Stimulated activated CD8-positive, alpha-beta memory T cell treated with anti-CD3 and anti-CD28 coated beads, Interleukin-15, amount 100 ng/mL, for 48 hours (primary cell): Measurements from ENCODE around the gene ODAD4.
"Not testable (repeated sequence)": the region's sequence is repeated elsewhere in the genome, so short reads cannot be mapped to it uniquely, and the experiment has no call there.

Experiments
- DNase-seq, 2 donors: peaks; one replicate each; pipeline ENCODE4 v3.0.0-alpha.2; 2020; ENCODE audit warnings: low read depth in 2 of 2

ODAD4 gene

DNA sequence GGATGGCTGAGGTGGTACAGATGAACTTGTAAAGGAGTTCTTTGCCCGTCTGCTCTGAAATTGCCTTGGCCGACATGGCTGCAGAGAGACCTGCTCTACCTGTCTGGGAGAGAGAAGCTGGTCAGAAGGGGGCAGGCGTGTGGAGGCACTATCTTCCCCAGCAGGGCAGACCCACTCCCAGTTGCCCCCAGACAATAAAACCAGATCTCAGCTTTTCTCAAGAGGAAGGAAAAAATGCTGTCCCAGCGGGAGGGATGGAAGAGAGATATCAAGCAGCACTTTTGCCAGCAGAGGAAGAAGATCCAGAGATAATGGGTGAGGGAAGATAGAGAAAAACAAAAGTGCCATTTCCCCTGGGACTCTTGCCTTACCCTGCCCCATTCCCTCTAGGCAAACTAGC lies 16.6 kb upstream of the ODAD4 start:
- DNase-seq, result no peak

DNA sequence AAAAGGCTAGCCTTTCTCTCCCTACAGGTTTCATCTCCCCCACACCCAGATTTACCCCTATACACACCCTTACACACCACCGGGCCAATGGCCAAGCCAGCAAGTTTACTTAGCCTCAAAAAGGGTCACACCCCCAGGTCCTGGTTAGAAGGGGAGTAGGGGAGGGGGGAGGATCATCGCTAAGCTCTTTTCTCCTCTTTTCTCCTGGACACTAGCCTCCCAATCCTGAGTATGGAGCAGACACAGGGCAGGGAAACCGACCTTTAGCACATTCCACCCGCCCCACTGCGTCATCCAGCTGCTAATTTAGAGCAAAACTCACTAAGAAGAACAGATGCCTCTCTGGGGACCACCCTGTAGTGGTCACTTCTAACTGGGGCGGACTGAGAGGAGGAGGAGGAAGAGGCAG lies 16.1 kb upstream of the ODAD4 start:
- DNase-seq, result no peak

DNA sequence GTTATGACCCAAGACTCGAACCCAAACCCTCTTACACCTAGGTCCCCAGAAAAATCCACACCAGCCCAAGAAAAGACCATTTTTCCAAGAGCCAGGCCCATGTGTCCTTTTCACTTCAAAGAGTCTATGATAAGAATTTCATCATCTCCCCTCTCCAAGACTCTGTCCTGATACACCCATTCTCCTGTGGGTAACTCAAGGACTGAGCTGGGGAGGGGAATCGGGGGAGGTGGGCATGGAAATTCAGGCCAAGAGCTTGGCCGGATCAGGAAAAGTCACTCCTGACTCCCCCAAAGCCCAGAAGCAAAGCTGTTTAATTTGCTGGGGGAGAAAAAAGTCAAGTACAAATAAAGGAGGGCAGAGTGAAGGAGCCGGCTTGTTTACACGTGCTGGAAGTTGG lies 15.4 kb upstream of the ODAD4 start:
- no peak for DNase-seq

DNA sequence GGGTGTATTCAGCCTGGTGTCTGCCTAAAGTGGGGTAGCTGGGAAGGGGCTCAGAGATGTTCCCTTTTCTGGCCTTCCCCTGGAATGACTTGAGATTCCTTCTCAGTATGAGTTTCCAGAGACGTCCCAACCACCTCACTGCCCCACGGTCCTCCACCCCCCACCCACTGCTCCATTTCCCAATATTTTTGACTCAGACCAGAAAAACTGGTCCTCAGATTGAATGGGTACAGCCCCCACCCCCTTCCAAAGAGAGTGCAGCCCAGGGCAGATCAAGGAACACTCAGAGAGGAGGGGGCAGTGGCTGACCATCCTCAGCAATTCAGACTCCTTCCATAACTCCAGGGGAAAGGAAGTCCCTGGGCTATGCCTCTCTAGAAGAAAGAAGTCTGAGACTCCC lies 14.9 kb upstream of the ODAD4 start:
- no peak for DNase-seq

DNA sequence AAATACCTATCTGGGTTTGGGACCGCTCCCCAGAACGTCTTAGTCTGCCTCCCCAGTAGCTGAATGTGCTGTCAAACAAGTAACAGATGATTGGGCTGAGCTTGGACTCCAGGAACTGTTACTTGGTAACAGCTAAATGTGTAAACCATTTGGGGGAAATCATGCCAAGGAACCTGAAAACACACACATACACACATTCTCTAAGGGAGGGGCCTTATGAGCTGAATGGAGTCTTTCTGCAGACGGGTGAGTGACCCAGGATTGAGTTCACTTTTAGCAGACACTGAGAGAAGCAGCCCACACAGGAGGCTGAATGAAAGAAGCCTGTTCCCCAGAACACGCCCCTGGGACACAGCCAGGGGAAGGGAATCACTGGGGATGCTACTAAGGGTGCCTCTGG lies 13.2 kb upstream of the ODAD4 start:
- DNase-seq, result no peak

DNA sequence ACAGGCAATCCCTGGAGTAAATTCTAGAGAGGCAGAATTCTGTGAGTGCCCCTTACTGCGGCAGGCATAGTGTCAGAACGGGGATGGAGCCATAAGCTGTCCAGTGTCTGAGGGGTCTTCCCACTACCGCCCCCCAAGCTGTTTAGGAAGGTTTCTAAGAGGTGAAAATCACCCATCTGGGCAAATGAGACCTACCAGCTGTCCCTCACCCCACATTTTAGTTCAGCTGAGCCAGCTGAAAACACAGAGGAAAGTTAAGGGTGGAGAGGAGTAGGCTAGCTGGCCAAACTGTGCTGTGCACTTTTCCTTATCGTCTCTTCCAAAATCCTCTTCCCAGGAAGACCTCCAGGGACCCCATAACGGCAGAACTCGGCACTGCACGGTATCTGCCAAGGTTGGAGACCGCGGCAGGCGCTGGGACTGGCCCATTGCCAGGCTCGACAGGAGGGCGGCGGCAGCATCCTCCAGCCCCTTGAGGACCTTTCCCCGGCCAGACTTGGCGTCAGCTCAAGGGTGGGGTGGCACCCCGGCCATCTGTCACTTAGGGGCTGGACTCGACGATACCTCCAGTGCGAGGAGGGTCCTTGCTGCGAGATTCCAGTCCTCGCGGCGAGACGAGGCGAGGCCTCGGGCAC lies 12.6 kb upstream of the ODAD4 start:
- peak; percentile 14 to 22 for DNase-seq

DNA sequence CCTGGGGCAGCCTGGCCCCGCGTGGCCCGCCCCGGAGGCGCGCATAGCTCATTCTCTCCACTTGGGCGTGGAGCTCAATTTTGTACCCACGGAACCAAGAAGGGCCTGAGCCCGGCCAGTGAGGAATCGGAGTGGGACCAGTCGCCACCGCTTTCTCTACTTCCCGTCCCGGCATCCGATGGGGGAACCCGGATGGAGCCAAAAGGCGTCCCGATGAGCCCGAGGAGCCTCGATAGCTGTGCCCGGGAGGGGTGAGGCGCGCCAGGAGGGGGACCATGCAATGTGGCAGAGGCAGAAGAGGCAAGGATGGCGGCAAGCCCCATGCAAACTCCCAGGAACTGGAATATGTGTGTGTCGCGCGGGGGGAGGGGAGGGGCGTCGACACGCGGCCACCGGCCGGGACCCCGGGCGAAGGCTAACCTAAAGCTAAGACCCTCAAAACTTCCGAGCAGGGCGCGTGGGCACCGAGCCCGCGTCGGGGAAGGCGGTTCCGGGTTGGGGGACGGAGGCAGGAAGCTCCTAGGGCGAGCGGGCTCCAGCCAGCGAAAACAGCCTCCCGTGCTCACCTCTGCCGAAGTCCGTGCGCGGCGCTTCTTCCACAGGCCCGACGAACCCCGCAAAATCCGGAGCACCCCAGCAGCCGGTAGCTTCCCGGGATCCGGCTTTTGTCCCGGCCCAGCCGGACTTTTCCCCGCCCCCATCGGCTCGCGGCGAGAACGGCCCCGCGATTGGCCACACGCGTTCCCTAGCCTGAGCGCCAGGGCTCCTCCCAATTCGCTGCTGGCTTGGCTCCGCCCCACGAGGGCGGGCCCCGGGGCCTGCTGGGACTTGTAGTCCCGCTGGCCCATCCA lies 11.9 kb upstream of the ODAD4 start, which contains the start of gene ACLY:
Gene ACLY (minus strand): TSS at position 638 of the 851 bp plus-strand sequence. CDS start 5,078 bp downstream, outside the sequence.
- peak; percentile 97 to 99 for DNase-seq

DNA sequence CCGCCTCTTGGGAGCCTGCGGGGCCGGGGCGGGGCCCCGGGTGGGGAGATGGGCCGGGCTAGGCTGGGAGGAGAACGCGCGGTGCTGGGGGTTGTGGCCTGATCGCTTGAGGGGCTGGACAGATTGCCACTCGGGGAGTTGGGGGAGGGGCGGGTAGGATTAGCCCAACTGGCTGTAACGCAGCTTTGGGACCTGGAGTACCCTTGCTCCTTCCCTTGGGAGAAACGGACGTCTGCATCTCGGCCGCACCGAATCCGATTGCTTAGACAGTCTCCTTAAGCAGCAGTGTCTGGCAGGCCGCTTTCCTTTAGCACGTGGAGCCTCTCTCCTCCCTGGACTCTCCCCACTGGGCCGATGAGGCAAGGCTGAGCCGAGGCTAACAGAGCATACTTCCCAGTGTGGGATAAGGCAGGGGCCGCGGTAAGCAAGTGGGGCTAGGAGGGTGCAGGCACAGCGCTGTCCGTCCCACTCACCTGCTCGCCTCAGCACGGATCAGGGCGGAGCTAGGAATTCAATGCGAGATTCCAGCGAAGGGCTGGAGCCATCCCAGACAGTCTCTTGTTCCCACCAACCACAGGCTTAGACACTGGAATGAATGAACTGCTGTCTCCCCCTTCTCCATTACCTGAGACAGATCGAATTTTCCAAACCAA lies 11.1 kb upstream of the ODAD4 start:
- DNase-seq, result no peak

DNA sequence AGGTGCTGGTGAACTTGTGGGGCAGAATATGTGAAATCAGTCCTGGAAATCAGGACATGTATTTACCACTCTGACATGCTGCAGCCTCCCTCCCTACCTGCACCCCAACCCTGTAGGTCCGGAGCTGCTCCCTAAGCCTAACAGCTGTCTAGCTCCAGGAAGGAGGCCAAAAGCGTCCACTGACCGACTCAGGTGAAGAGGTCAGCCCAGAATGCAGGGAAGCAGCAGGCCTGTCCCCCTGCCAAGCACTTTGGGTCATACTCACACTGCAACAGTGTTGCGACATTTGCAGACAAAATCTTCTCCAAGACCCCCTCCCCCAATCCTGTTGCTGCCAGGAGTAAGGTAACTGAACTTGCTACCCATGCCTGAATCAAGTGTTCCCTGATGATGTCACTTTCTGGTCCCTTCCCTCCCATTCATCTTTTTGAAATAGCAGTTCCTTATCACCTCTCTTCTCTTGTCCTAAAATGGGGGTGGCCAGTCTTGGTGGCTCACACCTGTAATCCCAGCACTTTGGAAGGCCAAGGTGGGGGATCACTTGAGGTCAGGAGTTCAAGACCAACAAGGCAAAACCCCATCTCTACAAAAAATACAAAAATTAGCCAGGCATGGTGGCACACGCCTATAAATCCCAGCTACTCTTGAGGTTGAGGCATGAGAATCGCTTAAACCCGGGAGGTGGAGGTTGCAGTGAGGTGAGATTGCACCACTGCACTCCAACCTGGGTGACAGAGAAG lies 10.4 kb upstream of the ODAD4 start:
- DNase-seq, result no peak

DNA sequence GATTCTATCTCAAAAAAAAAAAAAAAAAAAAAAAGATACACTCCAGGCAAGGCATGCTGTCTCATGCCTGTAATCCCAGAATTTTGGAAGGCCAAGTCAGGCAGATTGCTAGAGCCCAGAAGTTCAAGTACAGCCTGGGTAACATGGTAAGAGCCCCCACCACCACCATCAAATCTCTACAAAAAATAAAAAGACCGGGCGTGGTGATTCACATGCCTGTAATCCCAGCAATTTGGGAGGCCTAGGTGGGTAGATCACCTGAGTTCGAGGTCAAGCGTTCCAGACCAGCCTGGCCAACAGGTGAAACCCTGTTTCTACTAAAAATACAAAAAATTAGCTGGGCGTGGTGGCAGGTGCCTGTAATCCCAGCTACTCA lies 9.8 kb upstream of the ODAD4 start:
- DNase-seq, result no peak

DNA sequence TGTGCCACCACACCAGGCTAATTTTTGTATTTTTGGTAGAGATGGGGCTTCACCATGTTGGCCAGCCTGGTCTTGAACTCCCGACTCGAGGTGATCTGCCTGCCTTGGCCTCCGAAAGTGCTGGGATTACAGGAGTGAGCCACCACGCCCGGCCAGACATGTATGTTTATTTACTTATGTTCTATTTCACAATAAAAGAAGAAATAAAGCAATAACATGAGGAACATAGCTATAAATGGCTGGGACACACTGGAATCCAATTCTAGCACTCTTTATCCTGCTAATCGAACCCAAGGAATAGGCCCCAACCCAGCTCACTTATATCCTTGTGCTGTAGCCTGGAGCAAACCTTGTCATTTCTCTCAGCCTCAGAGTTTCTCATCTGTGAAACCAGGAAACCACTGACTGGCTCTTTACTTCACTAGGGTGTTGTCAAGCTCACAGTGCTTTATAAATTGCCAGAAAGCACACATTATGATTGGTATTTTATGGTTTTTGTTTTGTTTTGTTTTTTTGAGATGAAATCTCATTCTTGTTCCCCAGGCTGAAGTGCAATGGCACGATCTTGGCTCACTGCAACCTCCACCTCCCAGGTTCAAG lies 4.3 kb upstream of the ODAD4 start:
- no peak for DNase-seq

DNA sequence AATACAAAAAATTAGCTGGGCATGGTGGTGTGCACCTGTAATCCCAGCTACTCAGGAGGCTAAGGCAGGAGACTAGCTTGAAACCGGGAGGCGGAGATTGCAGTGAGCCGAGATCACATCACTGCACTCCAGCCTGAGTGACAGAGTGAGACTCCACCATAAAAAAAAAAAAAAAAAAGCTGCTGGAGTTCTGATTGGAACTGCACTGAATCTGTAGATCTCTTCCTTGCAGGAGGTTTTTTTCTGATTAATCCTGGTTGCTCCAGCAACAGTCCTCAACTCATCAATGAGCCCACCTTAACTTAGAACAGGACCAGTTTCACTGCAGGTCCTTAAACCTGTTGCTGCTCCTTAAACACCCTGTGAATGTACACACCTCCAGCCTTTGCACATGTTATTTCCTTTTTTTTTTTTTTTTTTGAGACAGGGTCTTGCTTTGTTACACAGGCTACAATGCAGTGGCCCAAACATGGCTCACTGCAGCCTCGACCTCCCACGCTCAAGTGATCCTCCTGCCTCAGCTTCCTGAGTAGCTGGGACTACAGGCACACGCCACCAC lies 1.6 kb upstream of the ODAD4 start:
- no peak for DNase-seq

DNA sequence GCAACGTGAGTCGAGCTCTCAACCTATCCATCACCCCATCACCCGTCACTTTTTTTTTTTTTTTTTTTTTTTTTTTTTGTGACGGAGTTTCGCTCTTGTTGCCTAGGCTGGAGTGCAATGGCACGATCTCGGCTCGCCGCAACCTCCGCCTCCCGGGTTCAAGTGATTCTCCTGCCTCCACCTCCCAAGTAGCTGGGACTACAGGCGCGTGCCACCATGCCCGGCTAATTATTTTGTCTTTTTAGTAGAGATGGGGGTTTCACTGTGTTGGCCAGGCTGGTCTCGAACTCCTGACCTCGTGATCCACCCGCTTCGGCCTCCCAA lies 378 bp downstream of the ODAD4 start:
- DNase-seq, result not testable (repeated sequence)

DNA sequence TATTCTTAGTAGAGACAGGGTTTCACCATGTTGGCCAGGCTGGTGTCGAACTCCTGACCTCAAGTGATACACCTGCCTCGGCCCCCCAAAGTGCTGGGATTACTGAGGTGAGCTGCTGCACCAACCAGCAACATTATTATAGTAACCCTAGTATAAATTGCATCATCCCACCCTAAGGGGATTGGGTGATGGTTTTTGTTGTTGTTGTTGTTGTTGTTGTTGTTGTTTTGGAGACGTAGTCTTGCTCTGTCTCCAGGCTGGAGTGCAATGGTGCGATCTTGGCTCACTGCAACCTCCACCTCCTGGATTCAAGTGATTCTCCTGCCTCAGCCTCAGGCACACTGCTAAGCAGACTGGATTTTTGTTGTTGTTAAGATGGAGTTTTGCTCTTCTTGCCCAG lies 1.3 kb downstream of the ODAD4 start:
- DNase-seq, result not testable (repeated sequence)

DNA sequence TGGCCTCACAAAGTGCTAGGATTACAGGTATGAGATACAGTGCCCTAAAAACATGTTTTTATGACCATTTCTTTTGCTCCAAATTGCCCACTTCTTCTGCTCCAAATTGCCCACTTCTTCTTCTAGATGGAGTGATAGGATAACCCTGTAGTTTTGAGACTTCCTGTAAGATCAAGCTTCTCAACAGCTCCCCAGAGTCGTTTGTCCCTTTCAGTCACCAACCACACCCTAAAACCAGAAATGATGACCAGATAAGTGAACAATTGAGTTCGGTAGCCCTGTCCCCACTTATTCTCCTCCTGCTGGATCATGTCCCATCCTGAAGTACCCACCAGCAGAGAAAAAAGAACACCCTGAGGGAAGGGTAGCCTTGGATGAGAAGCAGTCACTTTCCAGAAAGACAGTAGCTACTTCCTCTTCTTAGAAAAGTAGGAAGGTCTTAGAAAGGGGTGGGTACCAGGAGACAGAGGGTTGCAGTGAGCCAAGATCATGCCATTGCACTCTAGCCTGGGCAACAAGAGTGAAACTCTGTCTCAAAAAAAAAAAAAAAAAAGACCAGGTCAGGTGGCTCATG lies 2.5 kb downstream of the ODAD4 start:
- no peak for DNase-seq

DNA sequence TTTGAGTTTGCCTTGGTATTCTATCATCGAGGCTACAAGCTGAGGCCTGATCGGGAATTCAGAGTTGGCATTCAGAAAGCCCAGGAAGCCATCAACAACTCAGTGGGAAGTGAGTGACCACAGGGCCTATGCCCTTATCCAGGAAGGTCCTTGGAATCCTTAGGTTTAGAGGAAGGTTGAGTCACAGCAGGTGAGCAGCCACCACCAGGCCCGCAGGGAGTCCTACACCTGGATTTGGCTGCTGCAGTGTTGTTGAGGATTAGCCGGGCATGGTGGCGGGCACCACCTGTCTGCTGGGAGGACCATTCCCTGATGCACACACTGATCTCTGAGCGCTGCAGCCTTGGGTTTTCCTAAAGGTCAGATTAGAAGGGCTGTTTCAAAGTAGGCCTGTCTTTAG lies 5.2 kb downstream of the ODAD4 start:
- DNase-seq, result no peak

DNA sequence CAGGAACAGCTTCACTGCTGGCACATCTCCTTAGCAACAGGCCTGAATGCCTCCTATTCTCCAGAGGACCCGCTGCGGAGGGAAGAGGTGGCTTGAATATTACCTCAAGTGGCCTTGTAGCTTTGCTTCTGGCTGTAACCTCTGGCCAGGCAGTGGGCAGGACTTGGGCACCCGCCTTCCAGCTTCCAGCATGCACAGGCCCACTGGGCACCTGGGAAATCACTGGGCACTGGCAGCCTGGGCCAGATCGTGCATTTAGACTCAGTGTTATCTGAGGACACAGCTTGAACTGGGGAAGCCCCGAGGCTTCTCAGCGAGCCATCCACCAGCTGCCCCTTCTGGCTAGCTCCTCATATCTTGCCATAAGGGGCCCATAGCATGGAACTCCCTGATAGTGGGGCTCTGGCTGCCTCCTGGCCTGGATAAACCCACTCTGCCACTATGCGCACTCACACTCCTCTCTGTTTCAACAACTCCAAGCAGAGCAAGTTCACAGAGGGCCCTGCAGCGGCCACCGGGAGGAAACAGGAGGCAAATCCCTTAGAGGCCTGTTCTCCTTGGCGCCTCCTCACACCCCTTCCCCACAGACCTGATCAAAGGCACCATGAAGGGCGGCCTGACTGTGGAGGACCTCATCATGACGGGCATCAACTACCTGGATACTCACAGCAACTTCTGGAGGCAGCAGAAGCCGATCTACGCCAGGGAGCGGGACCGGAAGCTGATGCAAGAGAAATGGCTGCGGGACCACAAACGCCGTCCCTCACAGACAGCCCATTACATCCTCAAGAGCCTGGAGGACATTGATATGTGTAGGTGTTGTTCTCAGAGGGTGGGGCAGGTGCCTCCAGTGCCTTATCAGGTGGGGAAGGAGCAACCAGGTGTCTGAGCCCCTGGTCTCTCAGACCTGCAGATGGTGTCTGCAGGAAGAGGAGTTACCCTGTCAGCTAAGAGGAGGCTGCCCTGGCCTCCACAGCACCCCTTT lies 7.8 kb downstream of the ODAD4 start:
- no peak for DNase-seq

DNA sequence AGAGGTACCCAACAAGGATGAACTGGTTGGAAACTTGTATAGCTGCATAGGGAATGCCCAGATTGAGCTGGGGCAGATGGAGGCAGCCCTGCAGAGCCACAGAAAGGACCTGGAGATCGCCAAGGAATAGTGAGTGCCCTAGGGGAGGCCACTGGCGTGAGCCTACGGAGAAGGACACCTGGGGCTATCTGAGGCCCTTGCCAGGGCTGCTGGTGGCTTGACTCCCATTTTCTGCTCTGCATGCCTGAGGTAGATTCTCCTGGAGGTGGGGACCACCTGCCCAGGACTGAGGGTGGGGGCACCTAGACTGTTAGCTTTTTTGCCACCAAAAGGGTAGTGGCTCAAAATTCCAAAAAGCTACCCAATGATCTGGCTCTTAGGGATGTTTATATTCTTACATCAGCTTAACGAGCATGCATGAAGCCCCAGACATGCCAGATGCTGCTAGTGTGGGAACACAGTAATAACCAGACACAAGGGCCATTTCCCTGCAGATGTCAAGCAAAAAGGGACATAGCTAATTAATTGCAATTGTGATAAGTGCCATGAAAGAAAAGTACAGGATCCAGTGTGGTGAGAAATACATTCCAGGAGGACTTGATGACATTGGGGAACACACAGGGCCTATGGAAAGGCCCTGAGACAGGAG lies 8.8 kb downstream of the ODAD4 start:
- no peak for DNase-seq

DNA sequence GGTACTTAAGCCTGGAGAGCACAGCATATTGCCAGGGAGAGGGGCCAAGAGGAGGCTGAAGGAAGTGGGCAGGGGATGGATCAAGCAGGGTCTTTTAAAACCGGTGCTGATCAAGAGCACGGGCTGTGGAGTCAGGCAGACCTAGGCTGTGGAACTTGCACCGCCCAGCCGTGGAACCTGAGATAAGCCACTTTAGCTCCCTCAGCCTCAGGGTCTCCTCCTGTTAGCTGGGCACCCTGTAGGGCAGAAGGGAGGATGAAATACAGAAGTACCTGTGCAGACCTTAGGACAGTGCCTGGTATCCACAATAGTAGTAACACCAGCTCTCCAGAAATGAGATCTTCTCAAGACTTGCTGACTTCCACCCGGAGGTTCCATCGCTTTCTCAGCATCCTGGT lies 9.3 kb downstream of the ODAD4 start:
- no peak for DNase-seq

DNA sequence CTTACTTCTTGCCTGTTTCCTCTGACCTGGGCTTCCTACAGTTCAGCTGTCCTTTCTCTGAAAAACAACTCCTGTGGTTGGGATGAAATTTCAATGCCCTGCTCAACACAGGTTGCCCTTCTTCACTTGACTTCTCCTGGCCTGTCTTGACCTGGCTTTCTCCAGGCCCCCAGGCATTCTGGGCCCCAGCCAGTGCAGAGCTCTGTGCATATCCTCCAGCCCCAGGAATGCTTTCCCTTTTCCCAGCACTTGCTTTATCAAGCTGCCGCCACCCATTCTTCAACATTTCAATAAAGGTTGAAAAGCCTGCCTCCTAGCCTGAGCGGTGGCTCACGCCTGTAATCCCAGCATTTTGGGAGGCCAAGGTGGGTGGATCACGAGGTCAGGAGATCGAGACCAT lies 10.8 kb downstream of the ODAD4 start:
- no peak for DNase-seq
